SJCRH30 (cell line): Measurements from ENCODE around the gene DPY19L3. TPM values are rescaled to one million over a fixed set of nuclear protein-coding genes. Genes with fewer than 3 reads are reported as not detected.
A peak's percentile ranks its signal among the peaks of the same experiment; 100 is the strongest.

ENCODE experiments used
- DNase-seq, 2 experiments: peaks; one replicate each; pipeline ENCODE4 v3.0.0-alpha.2; 2015 to 2020
- H3K27ac ChIP-seq: fragments of 250-450 bp; sonication (Bioruptor Pico); 2 replicates; pipeline ENCODE4 v1.5.1; 2020; ENCODE audit warnings: mild to moderate bottlenecking, moderate library complexity
- H3K27me3 ChIP-seq: fragments of 250-450 bp; sonication (Bioruptor Pico); 2 replicates; pipeline ENCODE4 v1.5.1; 2020; ENCODE audit warnings: mild to moderate bottlenecking, moderate library complexity
- H3K36me3 ChIP-seq: fragments of 250-450 bp; sonication (Bioruptor Pico); 2 replicates; pipeline ENCODE4 v1.5.1; 2020; ENCODE audit warnings: mild to moderate bottlenecking, moderate library complexity
- H3K4me1 ChIP-seq: fragments of 250-450 bp; sonication (Bioruptor Pico); 2 replicates; pipeline ENCODE4 v1.5.1; 2020; ENCODE audit warnings: mild to moderate bottlenecking, moderate library complexity
- H3K4me3 ChIP-seq: fragments of 250-450 bp; sonication (Bioruptor Pico); 2 replicates; pipeline ENCODE4 v1.5.1; 2020; ENCODE audit warnings: mild to moderate bottlenecking, moderate library complexity
- H3K9me3 ChIP-seq: fragments of 250-450 bp; sonication (Bioruptor Pico); replicated peaks from 2 replicates; pipeline ENCODE4 v1.5.1; 2020; ENCODE audit warnings: mild to moderate bottlenecking, moderate library complexity
- total RNA-seq: library from RNA; depleted of rRNA; stranded (reverse); fragments of >200 nt; shearing (Covaris generic); gene quantifications from 2 replicates; pipeline ENCODE4 v1.2.3, GENCODE V29; 2014; rRNA removed

The DPY19L3 gene, protein sequence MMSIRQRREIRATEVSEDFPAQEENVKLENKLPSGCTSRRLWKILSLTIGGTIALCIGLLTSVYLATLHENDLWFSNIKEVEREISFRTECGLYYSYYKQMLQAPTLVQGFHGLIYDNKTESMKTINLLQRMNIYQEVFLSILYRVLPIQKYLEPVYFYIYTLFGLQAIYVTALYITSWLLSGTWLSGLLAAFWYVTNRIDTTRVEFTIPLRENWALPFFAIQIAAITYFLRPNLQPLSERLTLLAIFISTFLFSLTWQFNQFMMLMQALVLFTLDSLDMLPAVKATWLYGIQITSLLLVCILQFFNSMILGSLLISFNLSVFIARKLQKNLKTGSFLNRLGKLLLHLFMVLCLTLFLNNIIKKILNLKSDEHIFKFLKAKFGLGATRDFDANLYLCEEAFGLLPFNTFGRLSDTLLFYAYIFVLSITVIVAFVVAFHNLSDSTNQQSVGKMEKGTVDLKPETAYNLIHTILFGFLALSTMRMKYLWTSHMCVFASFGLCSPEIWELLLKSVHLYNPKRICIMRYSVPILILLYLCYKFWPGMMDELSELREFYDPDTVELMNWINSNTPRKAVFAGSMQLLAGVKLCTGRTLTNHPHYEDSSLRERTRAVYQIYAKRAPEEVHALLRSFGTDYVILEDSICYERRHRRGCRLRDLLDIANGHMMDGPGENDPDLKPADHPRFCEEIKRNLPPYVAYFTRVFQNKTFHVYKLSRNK
- total RNA-seq, result 34.6 and 36.8 TPM in 2 replicates

- H3K36me3 ChIP-seq, result peaks cover 25% of the 10 kb centered on the region
- peak; percentile 96 for DNase-seq
- peak within 1 kb of the TSS; percentile 92 for H3K27ac ChIP-seq
- H3K4me3 ChIP-seq, result peak within 1 kb of the TSS; percentile 94
- no peaks in the 10 kb centered on the region for H3K27me3 ChIP-seq
- no peaks in the 10 kb centered on the region for H3K9me3 ChIP-seq
- no peaks in the 10 kb centered on the region; the same call in 1 of the 2 replicates for H3K4me1 ChIP-seq
These were observed at the start of gene DPY19L3 for GRCh38 chr19:32405431-32406160. DPY19L3 (plus strand) TSS chr19:32405770; CDS start chr19:32408254, 2,484 bp downstream.

DNA sequence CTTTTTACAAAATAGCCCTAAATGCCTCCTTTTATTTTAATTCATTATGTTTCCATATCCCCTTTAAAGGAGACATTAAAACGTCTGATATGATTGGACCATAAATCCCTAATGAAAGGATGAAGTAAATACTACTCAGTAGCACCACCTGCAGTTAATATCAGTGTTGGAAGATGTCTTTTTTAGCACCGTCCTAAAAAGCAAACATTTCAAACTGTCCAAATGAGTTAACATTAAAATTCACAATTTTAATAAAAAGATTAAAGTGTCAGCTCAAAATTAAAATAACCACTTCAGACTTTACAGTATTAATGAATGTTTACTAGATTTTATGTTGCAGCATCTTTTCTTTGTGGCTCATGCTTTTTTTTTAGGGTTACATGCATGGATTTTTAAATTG lies 47.9 kb upstream of the DPY19L3 start:
- Histone ChIP-seq H3K4me3 (no peak overlapping the region), H3K36me3 (peaks cover 71% of the 10 kb centered on the region), H3K27me3 (no peaks in the 10 kb centered on the region), H3K9me3 (no peaks in the 10 kb centered on the region), H3K4me1 (0 out of 2 replicates have a peak, but pooled peaks cover 4% of the 10 kb centered on the region), H3K27ac (no peak overlapping the region)
- DNase-seq, result no peak

DNA sequence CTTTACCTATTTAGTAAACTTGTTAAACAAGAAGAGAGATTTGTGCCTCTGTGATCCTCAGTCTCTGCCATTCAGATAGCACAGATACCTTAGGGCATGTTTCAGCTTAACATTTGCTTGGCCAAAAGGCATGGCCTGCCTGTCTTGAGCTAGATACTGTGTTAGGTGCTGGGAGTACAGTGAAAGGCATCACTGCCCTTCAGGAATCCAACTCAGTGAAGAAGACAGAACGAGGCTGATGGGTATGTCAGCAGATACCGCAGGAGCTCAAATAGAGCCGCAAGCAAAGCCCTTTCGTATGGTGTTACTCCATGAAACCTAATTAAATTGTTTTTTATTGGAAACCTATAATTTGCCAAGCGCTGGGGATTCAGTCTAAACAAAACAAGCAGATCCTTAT lies 47.2 kb upstream of the DPY19L3 start:
- Histone ChIP-seq H3K36me3 (peaks cover 71% of the 10 kb centered on the region), H3K4me1 (0 out of 2 replicates have a peak, but pooled peaks cover 4% of the 10 kb centered on the region), H3K27me3 (no peaks in the 10 kb centered on the region), H3K4me3 (no peak overlapping the region), H3K27ac (no peak overlapping the region), H3K9me3 (no peaks in the 10 kb centered on the region)
- no peak for DNase-seq

DNA sequence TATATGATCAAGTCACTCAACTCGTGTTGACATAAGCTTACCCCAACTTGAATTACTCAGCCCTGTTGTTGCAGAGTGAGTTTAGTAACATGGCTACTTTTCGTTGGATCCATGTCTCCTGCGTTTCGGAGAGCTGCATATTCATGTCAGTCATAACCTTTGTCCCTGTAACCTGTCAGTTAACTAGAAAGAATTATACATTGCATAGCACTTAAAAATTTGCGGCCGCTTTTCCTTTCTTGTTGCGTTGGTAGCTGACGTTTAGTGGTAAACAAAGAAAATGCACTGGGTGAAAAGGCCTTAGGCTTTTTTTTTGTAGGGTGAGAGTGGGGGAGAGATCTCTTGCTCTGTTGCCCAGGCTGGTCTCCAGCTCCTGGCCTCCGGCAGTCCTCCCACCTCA lies 46.0 kb upstream of the DPY19L3 start:
- Histone ChIP-seq H3K4me1 (0 out of 2 replicates have a peak, but pooled peaks cover 4% of the 10 kb centered on the region), H3K9me3 (no peaks in the 10 kb centered on the region), H3K36me3 (peaks cover 60% of the 10 kb centered on the region), H3K27ac (no peak overlapping the region), H3K4me3 (no peak overlapping the region), H3K27me3 (no peaks in the 10 kb centered on the region)
- no peak for DNase-seq

DNA sequence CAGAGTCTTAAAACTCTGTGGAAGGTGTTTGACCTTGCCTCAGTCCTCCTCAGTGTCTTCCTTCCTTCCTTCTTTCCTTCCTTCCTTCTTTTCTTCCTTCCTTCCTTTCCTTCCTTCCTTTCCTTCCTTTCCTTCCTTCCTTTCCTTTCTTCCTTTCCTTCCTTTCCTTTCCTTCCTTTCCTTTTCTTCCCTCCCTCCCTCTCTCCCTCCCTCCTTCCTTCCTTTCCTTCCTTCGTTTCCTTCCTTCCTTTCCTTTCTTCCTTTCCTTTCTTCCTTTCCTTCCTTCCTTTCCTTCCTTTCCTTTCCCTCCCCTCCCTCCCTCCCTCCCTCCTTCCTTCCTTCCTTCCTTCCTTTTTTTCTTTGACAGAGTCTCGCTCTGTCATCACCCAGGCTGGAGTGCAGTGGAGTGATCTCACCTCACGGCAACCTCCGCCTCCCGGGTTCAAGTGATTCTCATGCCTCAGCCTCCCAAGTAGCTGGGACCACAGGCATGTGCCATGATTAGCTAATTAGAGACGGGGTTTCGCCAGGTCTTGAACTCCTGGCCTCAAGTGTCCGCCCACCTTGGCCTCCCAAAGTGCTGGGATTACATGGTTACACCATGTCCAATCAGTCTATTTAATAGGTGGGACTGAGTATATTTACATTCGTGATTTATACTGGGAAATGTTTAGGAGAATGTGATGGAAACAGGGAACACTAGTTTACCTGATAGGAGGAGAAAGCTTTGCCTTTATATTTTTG lies 43.8 kb upstream of the DPY19L3 start:
- peak overlapping the region; percentile 27; the same call in 1 of the 2 replicates for H3K27ac ChIP-seq
- H3K36me3 ChIP-seq, result peaks cover 59% of the 10 kb centered on the region

DNA sequence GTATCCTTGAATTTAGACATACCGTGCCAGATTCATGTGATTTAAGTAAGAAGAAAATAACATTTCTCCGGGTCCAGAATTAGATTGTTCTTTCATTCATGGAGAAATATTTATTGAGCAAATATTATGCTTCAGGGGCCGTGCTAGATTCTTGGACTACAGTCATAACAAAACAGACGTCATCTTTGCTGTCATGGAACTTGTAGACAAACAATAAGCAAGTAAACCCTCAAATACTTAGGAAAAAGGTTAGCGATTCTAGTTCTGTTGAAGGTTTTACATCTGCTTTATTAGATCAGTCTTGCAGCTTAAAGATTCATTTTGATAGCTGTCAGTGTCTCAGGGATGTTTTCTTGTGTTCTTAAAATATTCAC lies 43.3 kb upstream of the DPY19L3 start:
- no peak for DNase-seq
- H3K27ac ChIP-seq, result peak overlapping the region; percentile 27; the same call in 1 of the 2 replicates
- no peaks in the 10 kb centered on the region for H3K9me3 ChIP-seq
- no peaks in the 10 kb centered on the region for H3K27me3 ChIP-seq
- no peak overlapping the region for H3K4me3 ChIP-seq
- 0 out of 2 replicates have a peak, but pooled peaks cover 4% of the 10 kb centered on the region for H3K4me1 ChIP-seq
- H3K36me3 ChIP-seq, result peaks cover 59% of the 10 kb centered on the region

More for the DNA sequence above, 43.8 kb upstream of the DPY19L3 start:
- H3K9me3 ChIP-seq, result no peaks in the 10 kb centered on the region
- 0 out of 2 replicates have a peak, but pooled peaks cover 4% of the 10 kb centered on the region for H3K4me1 ChIP-seq
- no peaks in the 10 kb centered on the region for H3K27me3 ChIP-seq
- H3K4me3 ChIP-seq, result no peak overlapping the region
- DNase-seq, result peak; percentile 38 to 55

DNA sequence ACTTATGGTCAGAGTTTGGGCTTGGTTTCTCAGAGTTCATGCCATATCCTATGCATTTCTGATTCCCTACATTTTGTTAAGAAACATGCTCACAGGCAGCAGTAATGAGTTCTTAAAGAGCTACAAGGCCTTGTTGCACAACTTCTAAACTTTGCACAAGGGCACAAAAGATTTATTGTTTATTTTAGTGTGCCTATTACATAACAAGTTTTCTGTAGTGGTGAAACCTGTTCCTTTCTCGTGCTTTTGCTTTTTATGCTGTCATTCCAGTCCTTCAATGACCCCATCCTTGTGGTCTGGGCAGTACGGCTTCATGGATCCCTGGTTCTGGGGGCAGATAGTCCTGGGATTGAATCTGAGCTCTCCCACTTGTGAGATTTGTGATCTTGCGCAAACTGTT lies 42.4 kb upstream of the DPY19L3 start:
- 0 out of 2 replicates have a peak, but pooled peaks cover 4% of the 10 kb centered on the region for H3K4me1 ChIP-seq
- no peaks in the 10 kb centered on the region for H3K9me3 ChIP-seq
- H3K27ac ChIP-seq, result no peak overlapping the region; the same call in 1 of the 2 replicates
- peaks cover 56% of the 10 kb centered on the region for H3K36me3 ChIP-seq
- H3K27me3 ChIP-seq, result no peaks in the 10 kb centered on the region
- H3K4me3 ChIP-seq, result no peak overlapping the region
- no peak for DNase-seq

GRCh38 chr19:32363632-32364031 lies 41.9 kb upstream of the DPY19L3 start:
- Histone ChIP-seq H3K4me1 (0 out of 2 replicates have a peak, but pooled peaks cover 4% of the 10 kb centered on the region), H3K36me3 (peaks cover 54% of the 10 kb centered on the region), H3K27ac (no peak overlapping the region), H3K27me3 (no peaks in the 10 kb centered on the region), H3K4me3 (no peak overlapping the region), H3K9me3 (no peaks in the 10 kb centered on the region)
- no peak for DNase-seq

- DNase-seq, result no peak
- Histone ChIP-seq H3K27me3 (no peaks in the 10 kb centered on the region), H3K4me1 (0 out of 2 replicates have a peak, but pooled peaks cover 4% of the 10 kb centered on the region), H3K36me3 (peaks cover 52% of the 10 kb centered on the region), H3K4me3 (no peak overlapping the region), H3K9me3 (no peaks in the 10 kb centered on the region), H3K27ac (no peak overlapping the region)
These were observed 41.5 kb upstream of the DPY19L3 start for GRCh38 chr19:32364040-32364439.

GRCh38 chr19:32367063-32367462 lies 38.5 kb upstream of the DPY19L3 start:
- DNase-seq, result no peak
- Histone ChIP-seq H3K36me3 (peaks cover 60% of the 10 kb centered on the region), H3K27me3 (no peaks in the 10 kb centered on the region), H3K27ac (no peak overlapping the region), H3K4me3 (no peak overlapping the region), H3K4me1 (0 out of 2 replicates have a peak, but pooled peaks cover 4% of the 10 kb centered on the region), H3K9me3 (no peaks in the 10 kb centered on the region)

DNA sequence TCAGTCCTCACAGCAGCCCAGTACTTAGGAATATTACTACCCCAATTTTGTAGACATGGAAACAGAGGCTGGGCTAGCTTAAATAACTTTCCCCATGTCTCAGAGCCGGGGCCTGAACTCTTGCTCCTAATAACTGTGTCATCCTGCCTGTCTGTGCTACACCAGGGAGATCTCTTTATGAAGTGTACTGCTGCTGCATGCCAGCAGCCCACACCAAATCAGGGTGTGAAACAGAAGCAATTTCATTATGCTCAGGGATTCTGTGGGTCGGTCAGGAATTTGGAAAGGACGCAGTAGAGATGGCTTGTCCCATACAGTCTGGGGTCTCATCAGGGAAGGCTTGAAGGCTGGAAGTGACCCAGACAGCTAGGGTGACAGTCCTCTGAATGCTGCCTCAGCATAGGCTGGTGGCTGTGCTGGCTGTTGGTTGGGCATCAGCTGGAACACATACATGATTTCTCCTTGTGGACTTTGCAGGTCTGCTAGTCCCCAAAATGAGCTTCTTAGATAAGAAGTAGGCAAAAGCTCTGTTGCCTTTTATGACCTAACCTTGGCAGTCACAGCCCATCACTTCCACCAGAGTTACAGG lies 37.5 kb upstream of the DPY19L3 start:
- no peak overlapping the region for H3K4me3 ChIP-seq
- no peak for DNase-seq
- no peaks in the 10 kb centered on the region for H3K9me3 ChIP-seq
- H3K36me3 ChIP-seq, result peaks cover 59% of the 10 kb centered on the region
- no peak overlapping the region for H3K27ac ChIP-seq
- peaks cover 6% of the 10 kb centered on the region; the same call in 1 of the 2 replicates for H3K4me1 ChIP-seq
- no peaks in the 10 kb centered on the region for H3K27me3 ChIP-seq

DNA sequence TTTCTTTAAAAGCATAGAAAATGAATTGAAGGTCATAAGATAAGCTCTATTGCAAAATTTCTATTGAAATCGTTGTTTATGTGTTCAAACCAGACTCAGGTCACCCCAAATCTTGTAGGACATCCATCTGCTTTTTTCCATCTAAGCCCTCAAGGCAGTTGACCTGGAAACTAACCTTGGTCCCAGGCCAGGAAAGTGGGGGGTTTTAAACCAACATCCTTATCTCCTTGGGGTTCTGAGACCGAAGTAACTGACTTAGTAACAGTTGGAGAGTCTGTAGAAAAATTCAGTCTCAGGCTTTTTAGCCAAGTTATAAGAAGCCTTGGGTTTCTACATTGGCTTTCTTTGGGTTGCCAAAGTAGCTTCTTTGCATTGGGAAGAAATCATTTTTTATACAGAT lies 36.8 kb upstream of the DPY19L3 start:
- H3K9me3 ChIP-seq, result no peaks in the 10 kb centered on the region
- no peaks in the 10 kb centered on the region for H3K27me3 ChIP-seq
- no peak overlapping the region for H3K4me3 ChIP-seq
- no peak overlapping the region for H3K27ac ChIP-seq
- H3K4me1 ChIP-seq, result peaks cover 13% of the 10 kb centered on the region
- peaks cover 56% of the 10 kb centered on the region for H3K36me3 ChIP-seq
- DNase-seq, result no peak

GRCh38 chr19:32372726-32373517 lies 32.6 kb upstream of the DPY19L3 start:
- peak; percentile 19 to 47 for DNase-seq
- H3K4me3 ChIP-seq, result no peak overlapping the region

More at GRCh38 chr19:32372726-32373517, 32.6 kb upstream of the DPY19L3 start:
- H3K9me3 ChIP-seq, result no peaks in the 10 kb centered on the region
- no peaks in the 10 kb centered on the region for H3K27me3 ChIP-seq
- peaks cover 45% of the 10 kb centered on the region for H3K36me3 ChIP-seq
- peak overlapping the region; percentile 62 for H3K27ac ChIP-seq
- H3K4me1 ChIP-seq, result peaks cover 21% of the 10 kb centered on the region
